GM19395 (cell line): Measurements from ENCODE around the gene FA2H.

Source experiments
- ATAC-seq: cut with Tn5 transposase; IDR thresholded peaks from one replicate; pipeline ENCODE4 v1.9.1; 2021; ENCODE audit warnings: mild to moderate bottlenecking, moderate library complexity; ENCODE audit not compliant: unreplicated experiment

The FA2H gene

GRCh38 chr16:74745109-74745615 is 29.5 kb downstream of the FA2H start:
- no peak for ATAC-seq

- no peak for ATAC-seq
These were observed 30.1 kb downstream of the FA2H start for GRCh38 chr16:74744566-74744965.

GRCh38 chr16:74743668-74744299 is 30.8 kb downstream of the FA2H start:
- ATAC-seq, result no peak

GRCh38 chr16:74743045-74743667 is 31.5 kb downstream of the FA2H start:
- no peak for ATAC-seq

GRCh38 chr16:74742051-74742481 is 32.6 kb downstream of the FA2H start:
- ATAC-seq, result no peak

- ATAC-seq, result no peak
These were observed 33.8 kb downstream of the FA2H start for GRCh38 chr16:74740795-74741304.

- ATAC-seq, result no peak
These were observed 35.3 kb downstream of the FA2H start for GRCh38 chr16:74739275-74739674.

GRCh38 chr16:74738816-74739215 is 35.8 kb downstream of the FA2H start:
- no peak for ATAC-seq

- ATAC-seq, result no peak
These were observed 36.5 kb downstream of the FA2H start for GRCh38 chr16:74738113-74738541.

- no peak for ATAC-seq
These were observed 37.1 kb downstream of the FA2H start for GRCh38 chr16:74737521-74737920.

GRCh38 chr16:74736531-74737157 is 38.0 kb downstream of the FA2H start:
- ATAC-seq, result no peak

- no peak for ATAC-seq
These were observed 39.1 kb downstream of the FA2H start for GRCh38 chr16:74735554-74735953.

- ATAC-seq, result no peak
These were observed 39.5 kb downstream of the FA2H start for GRCh38 chr16:74735162-74735452.

GRCh38 chr16:74734361-74735161 is 40.1 kb downstream of the FA2H start:
- no peak for ATAC-seq

GRCh38 chr16:74732707-74733350 is 41.8 kb downstream of the FA2H start:
- ATAC-seq, result no peak

- ATAC-seq, result no peak
These were observed 42.7 kb downstream of the FA2H start for GRCh38 chr16:74731853-74732477.

- ATAC-seq, result no peak
These were observed 44.6 kb downstream of the FA2H start for GRCh38 chr16:74729783-74730683.

GRCh38 chr16:74727903-74728302 is 46.7 kb downstream of the FA2H start:
- ATAC-seq, result no peak

- ATAC-seq, result no peak
These were observed 47.9 kb downstream of the FA2H start for GRCh38 chr16:74726716-74727115.
